Measurements from ENCODE around the gene MARK1. TPM values are rescaled to one million over a fixed set of nuclear protein-coding genes. Genes with fewer than 3 reads are reported as not detected.

MARK1 gene
- total RNA-seq, 2 experiments from 2014 or later: not detected

DNA sequence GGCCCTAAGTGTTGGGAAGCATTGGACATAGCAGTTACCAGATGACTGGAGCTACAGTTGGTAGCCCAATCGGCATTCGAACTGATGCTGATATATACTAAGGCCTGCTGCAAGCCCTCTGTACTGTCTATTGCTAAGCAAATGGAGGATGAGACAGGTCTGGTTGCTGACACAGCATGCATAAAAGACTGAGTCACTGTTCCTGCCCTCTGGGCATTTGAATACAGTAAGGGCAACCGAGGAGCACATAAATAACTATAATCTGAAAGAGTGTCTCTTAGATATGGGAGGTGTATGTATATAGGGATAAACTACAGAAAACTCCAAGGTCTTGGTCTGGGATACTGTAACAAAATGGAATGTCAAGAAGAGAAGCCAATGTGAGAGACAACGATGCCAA is 16.8 kb upstream of the MARK1 start:
- Mint-ChIP-seq H3K9me3 (no peaks in the 10 kb centered on the region), H3K27me3 (ENCODE audit: low read depth) (peaks cover 10% of the 10 kb centered on the region), H3K27ac (no peak overlapping the region), H3K36me3 (ENCODE audit: low read depth) (no peaks in the 10 kb centered on the region), H3K4me1 (ENCODE audit: low read depth) (no peaks in the 10 kb centered on the region), H3K4me3 (no peak overlapping the region)
- no peak for DNase-seq
- CTCF ChIA-PET: no interaction called here
- intact Hi-C loops (cut with micrococcal nuclease): no loop called here

DNA sequence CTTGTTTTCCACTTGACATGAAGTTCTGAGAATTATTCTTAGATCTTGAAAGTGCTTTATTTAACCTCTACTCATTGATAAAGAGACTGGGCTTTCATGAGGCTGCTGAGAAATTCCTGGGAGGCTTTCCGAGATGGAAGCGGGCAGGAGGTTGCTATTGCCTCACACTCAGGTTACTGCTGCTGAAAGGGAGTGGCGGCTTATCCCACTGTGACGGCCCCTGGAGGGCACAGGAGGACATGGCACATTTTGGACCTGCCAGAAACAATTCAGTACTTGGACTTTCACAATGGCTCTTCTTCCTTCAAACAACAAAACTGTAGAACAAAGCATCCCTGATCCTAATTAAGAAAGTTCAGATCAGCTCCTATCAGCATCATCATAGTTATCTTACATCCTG is 16.2 kb upstream of the MARK1 start:
- intact Hi-C loops (cut with micrococcal nuclease): no loop called here
- no peak for DNase-seq
- Mint-ChIP-seq H3K9me3 (no peaks in the 10 kb centered on the region), H3K27ac (no peak overlapping the region), H3K36me3 (ENCODE audit: low read depth) (no peaks in the 10 kb centered on the region), H3K27me3 (ENCODE audit: low read depth) (peaks cover 15% of the 10 kb centered on the region), H3K4me3 (no peak overlapping the region), H3K4me1 (ENCODE audit: low read depth) (no peaks in the 10 kb centered on the region)
- CTCF ChIA-PET: no interaction called here

DNA sequence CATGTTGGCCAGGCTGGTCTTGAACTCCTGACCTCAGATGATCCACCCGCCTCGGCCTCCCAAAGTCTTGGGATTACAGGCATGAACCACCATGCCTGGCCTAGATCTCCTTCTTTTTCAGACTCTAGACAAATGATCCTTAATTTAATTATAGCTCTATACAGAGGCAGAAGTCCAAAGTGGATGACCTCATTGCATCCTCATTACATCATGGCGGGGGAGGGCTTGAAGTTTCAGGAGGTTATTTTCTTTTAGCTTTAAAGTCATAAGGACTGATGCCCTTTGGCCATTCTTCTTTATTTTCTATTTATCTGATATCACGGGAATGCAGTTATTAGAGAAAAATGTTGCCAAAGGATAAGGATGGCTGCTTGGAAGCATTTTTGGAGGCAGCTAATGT is 14.1 kb upstream of the MARK1 start:
- no peaks in the 10 kb centered on the region for H3K36me3 Mint-ChIP-seq (ENCODE audit: low read depth)
- no peaks in the 10 kb centered on the region for H3K4me1 Mint-ChIP-seq (ENCODE audit: low read depth)
- H3K27ac Mint-ChIP-seq: no peak overlapping the region
- no peak for DNase-seq
- no peak overlapping the region for H3K4me3 Mint-ChIP-seq
- peaks cover 20% of the 10 kb centered on the region for H3K27me3 Mint-ChIP-seq (ENCODE audit: low read depth)
- intact Hi-C loops (cut with micrococcal nuclease): no loop called here
- CTCF ChIA-PET: interaction anchor here (0.6 kb wide), 1 partner anchor 14 kb away, joined by 3 read pairs; no protein-coding TSS in a partner anchor
- no peaks in the 10 kb centered on the region for H3K9me3 Mint-ChIP-seq

DNA sequence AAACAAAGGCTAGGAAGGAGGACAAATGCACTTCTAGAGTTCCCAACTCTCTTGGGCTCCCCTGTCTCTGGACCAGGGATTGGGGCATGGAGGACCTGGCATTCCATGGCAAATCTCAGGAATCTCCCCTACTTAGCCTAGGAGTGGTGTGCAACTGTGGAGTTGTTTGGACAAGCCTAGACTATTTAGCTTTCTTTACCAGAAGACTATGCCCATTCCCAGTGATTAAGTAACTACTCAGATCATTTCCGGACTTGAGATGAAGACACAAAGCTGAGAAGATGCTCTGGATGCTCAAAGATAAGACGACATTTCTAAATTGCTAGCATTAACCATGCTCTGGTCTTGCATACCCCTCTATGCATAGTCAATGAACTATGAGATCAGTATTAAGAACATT is 13.7 kb upstream of the MARK1 start:
- no peaks in the 10 kb centered on the region for H3K9me3 Mint-ChIP-seq
- H3K4me3 Mint-ChIP-seq: no peak overlapping the region
- no peak for DNase-seq
- no peak overlapping the region for H3K27ac Mint-ChIP-seq
- peaks cover 20% of the 10 kb centered on the region for H3K27me3 Mint-ChIP-seq (ENCODE audit: low read depth)
- no peaks in the 10 kb centered on the region for H3K4me1 Mint-ChIP-seq (ENCODE audit: low read depth)
- intact Hi-C loops (cut with micrococcal nuclease): no loop called here
- no peaks in the 10 kb centered on the region for H3K36me3 Mint-ChIP-seq (ENCODE audit: low read depth)
- CTCF ChIA-PET: interaction anchor here (0.6 kb wide), 1 partner anchor 13 kb away, joined by 3 read pairs; no protein-coding TSS in a partner anchor

DNA sequence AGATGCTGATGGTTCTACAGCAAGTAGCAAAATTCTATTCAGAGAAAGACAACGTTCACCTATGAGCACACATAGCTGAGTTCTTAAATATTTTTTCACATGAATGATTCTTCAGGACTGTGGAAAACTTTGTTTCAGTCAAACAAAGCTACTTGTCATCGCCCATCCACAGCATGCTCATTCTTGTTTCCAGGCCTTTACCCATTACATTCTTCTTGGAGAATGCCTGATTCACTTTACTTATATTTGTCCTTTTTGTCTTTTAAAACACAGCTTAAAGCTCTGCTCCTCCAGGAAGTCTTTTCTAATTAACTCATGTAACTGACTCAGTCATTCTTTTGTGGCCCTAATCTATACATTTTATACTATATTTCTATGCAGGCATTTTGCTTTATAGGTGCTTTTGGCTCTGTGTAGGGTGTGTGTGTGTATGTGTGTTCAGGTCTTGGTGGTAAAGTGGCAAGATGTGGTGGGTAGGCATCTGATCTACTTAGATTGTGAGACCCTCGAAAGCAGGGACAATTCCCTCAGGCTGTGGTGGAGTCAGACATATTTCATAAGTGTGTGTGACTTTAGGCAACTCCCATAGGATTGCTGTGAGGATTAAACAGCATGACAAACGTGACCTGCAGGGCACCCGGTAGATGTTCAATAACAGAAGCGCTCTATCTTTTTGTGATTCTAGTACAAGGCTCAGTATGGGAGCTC is 11.8 kb upstream of the MARK1 start:
- DNase-seq: no peak
- H3K27me3 Mint-ChIP-seq (ENCODE audit: low read depth): peaks cover 26% of the 10 kb centered on the region
- H3K36me3 Mint-ChIP-seq (ENCODE audit: low read depth): no peaks in the 10 kb centered on the region
- intact Hi-C loops (cut with micrococcal nuclease): no loop called here
- no peaks in the 10 kb centered on the region for H3K4me1 Mint-ChIP-seq (ENCODE audit: low read depth)
- no peak overlapping the region for H3K4me3 Mint-ChIP-seq
- H3K9me3 Mint-ChIP-seq: no peaks in the 10 kb centered on the region
- CTCF ChIA-PET: no interaction called here
- no peak overlapping the region for H3K27ac Mint-ChIP-seq

DNA sequence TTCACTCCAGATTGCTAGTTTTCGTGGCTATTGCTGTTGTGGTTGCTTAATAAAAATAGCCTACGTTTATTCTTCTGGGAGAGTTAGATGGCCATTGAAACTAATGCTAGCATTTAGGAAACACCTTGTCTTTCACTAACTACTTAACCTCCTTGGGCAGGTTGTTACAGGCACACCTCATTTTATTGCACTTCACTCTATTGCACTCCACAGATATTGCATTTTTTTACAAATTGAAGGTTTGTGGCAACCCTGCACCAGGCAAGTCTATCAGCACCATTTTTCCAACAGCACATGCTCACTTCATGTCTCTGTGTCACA is 11.3 kb upstream of the MARK1 start:
- CTCF ChIA-PET: no interaction called here
- H3K4me1 Mint-ChIP-seq (ENCODE audit: low read depth): no peaks in the 10 kb centered on the region
- H3K27ac Mint-ChIP-seq: no peak overlapping the region
- no peak overlapping the region for H3K4me3 Mint-ChIP-seq
- no peak for DNase-seq
- H3K36me3 Mint-ChIP-seq (ENCODE audit: low read depth): no peaks in the 10 kb centered on the region
- H3K27me3 Mint-ChIP-seq (ENCODE audit: low read depth): peaks cover 21% of the 10 kb centered on the region
- intact Hi-C loops (cut with micrococcal nuclease): no loop called here
- no peaks in the 10 kb centered on the region for H3K9me3 Mint-ChIP-seq

DNA sequence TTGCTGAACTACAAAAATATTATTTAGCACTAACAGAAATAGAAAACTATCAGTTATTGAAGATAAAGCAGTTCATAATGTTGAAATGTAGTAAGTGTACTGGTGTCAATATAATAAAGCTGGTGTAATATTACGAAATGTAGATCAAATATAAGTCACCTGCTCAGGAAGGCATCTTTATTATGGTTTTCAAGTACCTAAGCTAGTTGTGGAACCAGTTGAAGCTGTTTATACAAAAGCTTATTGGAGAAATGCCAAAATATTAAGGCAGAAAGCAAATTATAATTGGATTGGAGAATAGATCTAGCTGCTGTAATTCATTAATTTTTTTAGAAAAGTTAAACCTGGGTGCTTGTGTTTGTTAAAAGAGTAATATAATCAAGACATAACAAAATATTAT is 6.2 kb upstream of the MARK1 start:
- no peaks in the 10 kb centered on the region for H3K36me3 Mint-ChIP-seq (ENCODE audit: low read depth)
- CTCF ChIA-PET: interaction anchor here (0.6 kb wide), 1 partner anchor 50 kb away, joined by 4 read pairs; no protein-coding TSS in a partner anchor
- DNase-seq: no peak
- H3K27me3 Mint-ChIP-seq (ENCODE audit: low read depth): peaks cover 37% of the 10 kb centered on the region
- H3K9me3 Mint-ChIP-seq: no peaks in the 10 kb centered on the region
- intact Hi-C loops (cut with micrococcal nuclease): no loop called here
- H3K27ac Mint-ChIP-seq: no peak overlapping the region
- H3K4me1 Mint-ChIP-seq (ENCODE audit: low read depth): no peaks in the 10 kb centered on the region
- H3K4me3 Mint-ChIP-seq: no peak overlapping the region

DNA sequence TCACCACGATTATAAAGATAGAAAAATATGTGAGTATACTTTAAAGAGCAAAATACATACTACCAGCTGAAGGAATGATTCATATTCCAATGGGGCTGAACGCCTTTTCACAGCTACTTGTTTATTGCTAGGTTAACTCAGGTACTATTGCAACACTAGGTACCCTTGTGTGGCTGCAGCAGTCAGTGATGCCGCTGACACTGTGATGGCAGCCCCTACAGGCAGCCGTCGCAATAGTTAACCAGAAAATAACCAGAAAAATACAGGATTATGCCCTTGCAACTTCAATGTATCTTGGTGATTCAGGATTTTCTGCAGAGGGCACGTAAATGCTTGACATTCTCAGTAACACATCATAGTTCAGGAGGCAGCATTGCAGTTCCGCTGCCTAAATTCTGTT is 1.6 kb upstream of the MARK1 start:
- H3K27ac Mint-ChIP-seq: no peak overlapping the region
- CTCF ChIA-PET: no interaction called here
- peaks cover 12% of the 10 kb centered on the region for H3K4me1 Mint-ChIP-seq (ENCODE audit: low read depth)
- intact Hi-C loops (cut with micrococcal nuclease): loop anchor here (5.0 kb wide), 1 partner anchor 309 kb away; no protein-coding TSS in a partner anchor
- no peak overlapping the region for H3K4me3 Mint-ChIP-seq
- no peaks in the 10 kb centered on the region for H3K9me3 Mint-ChIP-seq
- H3K27me3 Mint-ChIP-seq (ENCODE audit: low read depth): peaks cover 50% of the 10 kb centered on the region
- H3K36me3 Mint-ChIP-seq (ENCODE audit: low read depth): no peaks in the 10 kb centered on the region
- DNase-seq: no peak

DNA sequence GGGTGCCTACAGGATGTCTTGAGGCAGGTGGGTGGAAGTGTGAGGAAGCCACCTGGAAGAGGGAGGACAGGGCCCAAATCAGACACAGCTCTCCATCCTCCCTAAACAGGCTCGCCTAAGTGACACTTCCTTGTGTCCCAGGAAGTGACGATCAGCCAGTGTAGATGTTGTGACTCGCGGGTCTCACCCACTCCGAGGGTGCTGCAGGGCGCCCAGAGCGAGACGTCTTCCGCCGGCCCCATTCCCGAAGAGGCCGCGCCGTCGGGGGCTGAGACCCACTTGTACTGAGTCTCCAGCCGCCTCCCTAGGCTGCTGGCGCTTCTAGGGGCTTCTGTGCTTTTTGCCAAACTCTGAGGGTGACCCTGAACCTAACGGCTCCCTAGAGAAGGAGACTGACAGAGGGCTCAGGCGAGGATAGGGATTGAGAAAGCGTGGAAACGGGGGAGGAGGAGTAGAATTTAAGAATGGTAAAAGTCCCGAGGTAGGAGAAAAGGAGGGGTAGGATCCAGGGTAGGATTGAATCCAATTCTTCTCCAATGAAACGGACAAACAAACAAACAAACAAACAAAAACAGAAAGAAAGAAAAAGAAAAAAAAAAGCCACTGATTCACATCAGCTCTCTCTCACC is 543 bp upstream of the MARK1 start:
- intact Hi-C loops (cut with micrococcal nuclease): loop anchor here (5.0 kb wide), 1 partner anchor 310 kb away; no protein-coding TSS in a partner anchor
- Mint-ChIP-seq H3K4me3 (peak overlapping the region; percentile 80), H3K27me3 (ENCODE audit: low read depth) (peaks cover 55% of the 10 kb centered on the region), H3K36me3 (ENCODE audit: low read depth) (no peaks in the 10 kb centered on the region), H3K4me1 (ENCODE audit: low read depth) (peaks cover 12% of the 10 kb centered on the region), H3K9me3 (no peaks in the 10 kb centered on the region), H3K27ac (no peak overlapping the region)
- CTCF ChIA-PET: interaction anchor here (0.7 kb wide), 1 partner anchor 13 kb away, joined by 3 read pairs; no protein-coding TSS in a partner anchor
- peak; percentile 14 for DNase-seq

DNA sequence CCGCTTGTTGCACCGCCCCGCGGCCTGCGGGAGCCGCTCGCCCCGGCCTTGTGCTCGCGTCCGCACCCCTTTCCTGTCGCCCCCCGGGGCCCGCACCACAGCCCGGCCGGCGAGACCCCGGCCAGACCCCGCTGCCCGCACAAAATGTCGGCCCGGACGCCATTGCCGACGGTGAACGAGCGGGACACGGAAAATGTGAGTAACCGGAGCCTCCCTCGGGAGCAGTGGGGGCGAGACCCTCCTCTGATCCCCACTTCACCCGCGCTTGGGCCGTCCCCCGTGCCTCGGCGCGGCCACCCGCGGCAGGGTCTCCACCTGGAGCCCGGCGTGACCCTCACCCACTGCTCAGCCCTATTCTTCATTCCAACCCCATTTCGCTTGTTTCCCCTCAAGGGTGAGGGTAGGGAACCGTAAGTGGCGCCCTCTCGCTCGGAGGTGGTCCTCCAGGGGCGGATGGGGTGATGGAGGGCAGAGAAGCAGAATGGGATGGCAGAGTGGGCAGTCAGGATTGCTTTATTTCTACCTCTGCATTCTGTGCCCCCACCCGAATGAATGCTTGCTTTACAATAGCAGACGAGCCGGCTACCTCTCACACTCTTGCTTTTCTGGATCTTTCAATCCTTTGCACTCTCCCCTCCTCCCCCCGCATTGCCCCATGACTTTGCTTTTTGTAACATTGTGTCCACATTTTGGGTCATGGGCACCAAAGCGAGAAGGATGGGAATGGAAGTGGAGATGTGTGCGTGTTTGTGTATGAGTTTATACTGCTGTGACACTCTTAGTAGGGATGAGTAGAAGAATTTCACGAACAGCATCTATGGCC is 954 bp downstream of the MARK1 start:
- H3K27me3 Mint-ChIP-seq (ENCODE audit: low read depth): peaks cover 53% of the 10 kb centered on the region
- DNase-seq: no peak
- H3K4me3 Mint-ChIP-seq: peak overlapping the region; percentile 54
- no peaks in the 10 kb centered on the region for H3K36me3 Mint-ChIP-seq (ENCODE audit: low read depth)
- H3K27ac Mint-ChIP-seq: no peak overlapping the region
- CTCF ChIA-PET: no interaction called here
- H3K9me3 Mint-ChIP-seq: peaks cover 6% of the 10 kb centered on the region
- peaks cover 12% of the 10 kb centered on the region for H3K4me1 Mint-ChIP-seq (ENCODE audit: low read depth)
- intact Hi-C loops (cut with micrococcal nuclease): loop anchor here (2.0 to 5.0 kb wide), 2 partner anchors 256 to 312 kb away; partner anchors contain the start of gene RAB3GAP2

DNA sequence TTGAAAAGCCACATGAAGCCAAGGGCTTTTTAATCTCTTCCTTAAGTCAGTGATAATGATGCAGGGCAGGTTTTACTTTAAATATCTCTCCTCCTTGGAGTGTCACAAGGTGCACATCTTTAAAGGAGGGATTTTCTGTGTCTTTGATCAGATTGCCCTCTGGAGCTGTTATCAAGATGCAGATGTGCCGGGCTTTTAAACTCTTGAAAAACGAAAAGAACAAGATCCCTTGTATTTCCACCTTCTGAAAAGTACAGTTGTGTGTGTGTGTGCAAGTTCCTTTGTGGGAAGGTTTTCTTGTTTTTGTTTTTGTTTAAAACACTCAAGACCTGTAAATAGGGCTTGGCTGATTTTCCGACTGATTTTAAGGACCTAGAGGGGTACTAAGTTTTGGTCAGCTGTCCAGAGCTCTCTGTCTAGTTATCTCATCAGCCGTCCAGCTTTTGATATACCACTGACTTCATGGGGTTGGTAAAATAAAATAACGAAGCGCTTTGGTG is 1.6 kb downstream of the MARK1 start:
- Mint-ChIP-seq H3K9me3 (peaks cover 10% of the 10 kb centered on the region), H3K27me3 (ENCODE audit: low read depth) (peaks cover 51% of the 10 kb centered on the region), H3K4me3 (peak overlapping the region; percentile 54), H3K36me3 (ENCODE audit: low read depth) (no peaks in the 10 kb centered on the region), H3K4me1 (ENCODE audit: low read depth) (peaks cover 12% of the 10 kb centered on the region), H3K27ac (no peak overlapping the region)
- intact Hi-C loops (cut with micrococcal nuclease): loop anchor here (2.0 to 5.0 kb wide), 2 partner anchors 257 to 312 kb away; partner anchors contain the start of gene RAB3GAP2
- no peak for DNase-seq
- CTCF ChIA-PET: no interaction called here

DNA sequence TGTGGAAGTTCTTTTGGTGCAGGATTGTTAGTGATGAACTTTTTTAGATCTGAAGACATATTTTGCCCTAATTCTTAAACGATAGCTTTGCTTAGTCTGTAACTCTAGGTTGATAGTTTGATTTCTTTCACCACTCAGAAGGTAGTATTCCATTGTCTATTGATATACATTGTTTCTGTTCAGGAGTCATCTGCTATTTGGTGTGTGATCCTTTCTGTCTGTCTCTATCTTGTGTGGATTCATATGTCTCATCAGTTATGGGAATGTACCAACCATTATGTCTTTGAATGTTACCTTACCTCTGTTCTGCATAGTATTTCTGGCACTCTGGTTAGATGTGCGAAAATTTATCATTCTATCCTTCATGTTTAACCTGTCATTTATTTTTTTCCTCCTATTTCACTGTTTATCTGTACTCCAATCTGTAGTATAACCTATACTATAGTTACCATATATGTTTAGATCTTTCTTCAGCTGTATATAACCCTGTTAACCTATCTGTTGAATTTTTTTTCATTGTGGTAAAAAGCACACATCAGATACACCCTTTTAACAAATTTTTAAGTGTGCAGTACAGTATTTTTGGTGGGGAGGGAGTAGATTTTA is 5.7 kb downstream of the MARK1 start:
- Mint-ChIP-seq H3K9me3 (peaks cover 13% of the 10 kb centered on the region), H3K4me3 (no peak overlapping the region), H3K36me3 (ENCODE audit: low read depth) (no peaks in the 10 kb centered on the region), H3K4me1 (ENCODE audit: low read depth) (peaks cover 3% of the 10 kb centered on the region), H3K27me3 (ENCODE audit: low read depth) (peaks cover 25% of the 10 kb centered on the region), H3K27ac (no peak overlapping the region)
- intact Hi-C loops (cut with micrococcal nuclease): no loop called here
- CTCF ChIA-PET: no interaction called here
- DNase-seq: no peak
